CD4-positive, alpha-beta T cell treated with Interleukin-1 beta for 1 hour (primary cell): Measurements from ENCODE around the gene ECD.

Source experiments
- DNase-seq, 2 donors: peaks; one replicate each; pipeline ENCODE4 v3.0.0-alpha.2; 2020 to 2022

Gene ECD

DNA sequence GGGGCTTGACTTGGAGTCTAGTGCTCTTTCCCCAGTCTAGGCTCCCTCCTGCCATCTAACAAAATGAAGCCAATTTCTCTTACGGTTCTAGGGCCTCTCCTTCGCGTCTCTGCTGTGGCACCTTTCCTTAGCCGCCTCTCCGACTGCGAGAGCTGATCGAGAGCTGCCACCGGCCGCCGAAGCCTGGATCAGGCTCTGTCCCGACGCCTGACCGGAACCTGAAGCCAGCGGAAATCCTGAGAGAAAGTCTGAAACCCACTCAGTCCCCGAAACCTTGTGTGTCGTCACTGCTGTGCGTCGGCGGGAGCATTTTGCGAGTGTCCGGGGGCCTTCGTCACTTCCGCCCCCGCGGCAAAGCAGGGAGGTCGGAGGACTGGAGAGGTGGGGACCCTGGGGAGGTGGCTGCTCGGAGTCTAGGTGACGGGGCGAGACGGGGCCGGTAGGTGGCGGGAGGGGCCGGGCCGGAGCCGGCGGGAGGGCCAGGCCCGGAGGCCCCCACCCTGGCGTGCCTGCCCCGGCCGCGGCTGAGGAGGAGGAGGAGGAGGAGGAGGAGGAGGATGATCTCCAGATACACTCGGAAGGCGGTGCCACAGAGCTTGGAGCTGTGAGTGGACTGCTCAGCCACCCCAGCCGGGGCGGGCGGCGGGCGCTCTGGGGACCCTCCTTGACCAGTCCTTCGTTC is at the start of gene ECD, which contains the start of gene FAM149B1:
TSS of gene ECD (minus strand) at position 226 of the 682 bp plus-strand sequence. CDS start 4,071 bp downstream, outside the sequence.
TSS of gene FAM149B1 (plus strand) at position 337 of the 682 bp plus-strand sequence. CDS start at position 558, 221 bp downstream.
- peak; percentile 92 for DNase-seq

DNA sequence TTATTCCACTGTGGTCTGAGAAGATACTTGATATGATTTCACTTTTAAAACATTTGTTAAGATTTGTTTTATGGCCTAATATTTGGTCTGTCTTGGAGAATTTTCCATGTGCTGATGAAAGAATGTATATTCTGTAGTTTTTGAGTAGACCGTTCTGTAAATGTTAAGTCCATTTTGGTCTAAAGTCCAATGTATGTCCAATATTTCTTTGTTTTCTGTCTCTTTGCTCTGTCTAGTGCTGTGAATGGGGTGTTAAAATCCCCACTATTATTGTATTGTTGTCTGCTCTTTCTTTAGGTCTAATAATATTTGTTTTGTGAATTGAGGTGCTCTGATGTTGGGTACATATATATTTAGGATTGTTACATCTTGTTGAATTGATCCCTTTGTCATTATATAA is 47.9 kb upstream of the ECD start:
- DNase-seq, result no peak

DNA sequence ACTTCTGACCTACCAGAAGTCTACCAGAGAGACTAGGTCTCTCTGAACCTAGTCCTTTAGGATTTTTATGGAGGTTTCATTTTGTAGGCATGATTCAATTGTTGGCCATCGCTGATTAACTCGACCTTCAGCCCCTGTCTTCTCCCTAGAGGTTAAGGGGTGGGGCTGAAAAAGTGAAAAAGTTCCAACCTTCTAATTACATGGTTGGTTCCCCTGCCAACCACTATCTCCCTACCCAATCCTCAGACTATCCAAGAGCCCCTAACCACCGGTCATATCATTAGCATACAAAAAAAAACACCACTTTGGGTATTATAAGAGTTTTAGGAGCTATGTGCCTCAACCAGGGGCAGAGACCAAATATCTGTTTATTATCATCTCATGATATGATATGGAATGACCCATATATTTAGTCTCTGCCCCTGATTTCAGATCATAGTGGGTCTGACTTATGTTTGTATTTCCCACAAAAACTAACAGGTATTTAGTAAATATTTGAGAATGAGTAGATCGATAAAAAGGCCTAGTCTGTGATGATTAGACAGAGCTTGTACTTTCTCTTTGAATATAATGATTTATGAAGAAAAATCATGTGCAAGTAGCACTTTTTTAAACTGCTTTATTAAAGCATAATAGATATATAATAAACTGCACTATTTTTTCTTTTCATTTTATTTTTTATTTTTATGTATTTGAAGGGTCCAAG is 43.5 kb upstream of the ECD start:
- DNase-seq, result no peak

DNA sequence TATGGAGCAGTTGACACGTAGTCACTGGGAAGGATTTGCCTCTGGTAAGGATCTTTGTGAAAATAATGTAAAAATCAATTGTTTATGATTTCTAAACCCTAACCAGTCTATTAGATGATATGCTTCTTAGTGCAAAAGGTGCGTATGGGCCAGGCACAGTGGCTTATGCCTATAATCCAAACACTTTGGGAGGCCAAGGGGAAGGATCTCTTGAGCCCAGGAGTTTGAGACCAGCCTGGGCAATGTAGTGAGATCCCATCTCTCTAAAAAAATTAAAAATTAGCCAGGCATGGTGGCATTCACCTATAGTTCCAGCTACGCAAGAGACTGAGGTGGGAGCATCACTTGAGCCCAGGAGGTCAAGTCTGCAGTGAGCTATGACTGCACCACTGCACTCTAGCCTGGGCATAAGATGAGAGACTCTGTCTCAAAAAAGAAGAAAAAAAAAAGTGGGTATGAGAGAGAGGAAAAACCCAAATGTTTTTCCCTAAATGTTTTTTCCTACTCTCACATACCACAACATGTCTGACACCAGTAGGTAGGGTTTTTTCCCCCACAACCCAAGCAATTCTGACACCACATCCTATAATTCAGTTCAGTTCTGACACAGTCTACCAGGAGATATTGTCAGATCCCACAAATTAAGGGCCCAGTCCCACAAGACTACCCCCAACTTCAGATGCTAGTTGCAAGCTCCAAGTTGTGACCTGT is 42.7 kb upstream of the ECD start:
- DNase-seq, result no peak

DNA sequence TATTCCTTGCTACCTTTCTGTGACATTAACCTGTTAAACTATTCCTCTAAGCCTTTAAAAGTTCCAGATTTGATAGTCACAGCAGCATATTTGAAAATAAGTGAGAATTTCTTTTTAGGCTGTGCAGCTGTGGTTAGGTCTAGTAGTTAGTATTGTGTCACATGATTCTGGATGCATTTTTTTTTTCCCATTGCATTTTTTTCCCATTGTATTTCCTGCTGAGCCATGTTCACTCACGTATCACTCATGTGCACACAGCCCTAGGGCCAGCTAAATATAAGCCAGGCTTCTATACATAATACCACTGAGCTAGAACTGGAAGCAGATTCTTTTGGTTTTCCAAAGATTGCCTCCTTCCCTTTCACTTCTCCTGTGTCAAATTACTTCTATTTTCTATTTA is 41.9 kb upstream of the ECD start:
- DNase-seq, result no peak

DNA sequence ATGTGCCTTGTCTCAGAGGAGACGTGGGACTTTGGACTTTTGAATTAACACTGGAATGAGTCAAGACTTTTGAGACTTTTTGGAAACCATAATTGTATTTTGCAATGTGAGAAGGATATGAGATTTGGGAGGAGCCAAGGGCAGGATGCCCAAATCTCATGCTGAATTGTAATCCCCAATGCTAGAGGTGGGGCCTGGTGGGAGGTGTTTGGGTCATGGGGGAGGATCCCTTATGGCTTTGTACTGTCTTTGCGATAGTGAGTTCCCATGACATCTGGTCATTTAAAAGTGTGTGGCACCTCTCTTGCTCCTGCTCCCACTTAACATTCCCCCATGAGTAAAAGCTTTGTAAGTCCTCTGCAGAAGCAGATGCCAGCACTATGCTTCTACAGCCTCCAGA is 40.1 kb upstream of the ECD start:
- DNase-seq, result no peak

DNA sequence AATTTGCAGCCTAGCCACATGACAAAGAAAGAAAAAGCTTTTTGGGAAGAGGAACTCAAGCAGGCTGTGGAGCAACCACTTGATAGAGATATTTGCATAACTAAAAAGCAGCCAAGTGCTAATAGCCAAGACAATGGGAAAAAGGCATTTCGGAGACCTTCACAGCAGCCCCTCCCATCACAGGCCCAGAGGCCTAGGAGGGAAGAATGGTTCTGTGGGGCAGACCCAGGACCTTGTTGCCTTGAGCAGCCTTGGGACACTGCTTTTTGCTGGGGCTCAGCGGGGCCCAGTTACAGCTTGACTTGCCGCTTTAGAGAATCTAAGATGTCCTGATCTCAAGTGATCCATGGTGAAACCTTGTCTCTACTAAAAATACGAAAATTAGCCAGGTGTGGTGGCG is 38.6 kb upstream of the ECD start:
- DNase-seq, result no peak

DNA sequence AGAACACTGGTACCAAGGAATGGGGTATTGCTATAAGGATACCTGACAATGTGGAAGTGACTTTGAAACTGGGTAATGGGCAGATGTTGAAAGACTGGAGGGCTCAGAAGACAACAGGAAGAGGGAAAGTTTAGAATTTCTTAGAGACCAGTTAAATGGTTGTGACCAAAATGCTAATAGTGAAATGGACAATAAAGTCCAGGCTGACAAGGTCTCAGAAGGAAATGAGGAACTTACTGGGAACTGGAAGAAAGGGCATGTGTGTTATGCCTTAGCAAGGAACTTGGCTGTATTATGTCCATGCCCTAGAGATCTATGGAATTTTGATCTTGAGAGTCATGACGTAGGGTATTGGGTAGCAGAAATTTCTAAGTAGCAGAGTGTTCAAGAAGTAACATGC is 38.1 kb upstream of the ECD start:
- no peak for DNase-seq

DNA sequence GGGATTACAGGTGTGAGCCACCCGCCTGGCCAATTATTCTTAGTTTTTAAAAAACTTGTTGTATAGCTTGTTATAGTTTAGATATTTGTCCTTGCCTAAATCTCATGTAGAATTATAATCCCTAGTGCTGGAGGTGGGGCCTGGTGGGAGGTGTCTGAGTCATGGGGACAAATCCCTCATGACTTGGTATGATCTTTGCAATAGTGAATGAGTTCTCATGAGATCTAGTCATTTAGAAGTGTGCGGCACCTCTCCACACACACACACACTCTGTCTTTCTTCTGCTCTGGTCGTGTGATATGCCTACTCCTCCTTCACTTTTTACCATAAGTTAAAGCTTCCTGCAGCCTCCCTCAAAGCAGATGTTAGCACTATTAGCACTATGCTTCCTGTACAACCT is 37.3 kb upstream of the ECD start:
- DNase-seq, result no peak

DNA sequence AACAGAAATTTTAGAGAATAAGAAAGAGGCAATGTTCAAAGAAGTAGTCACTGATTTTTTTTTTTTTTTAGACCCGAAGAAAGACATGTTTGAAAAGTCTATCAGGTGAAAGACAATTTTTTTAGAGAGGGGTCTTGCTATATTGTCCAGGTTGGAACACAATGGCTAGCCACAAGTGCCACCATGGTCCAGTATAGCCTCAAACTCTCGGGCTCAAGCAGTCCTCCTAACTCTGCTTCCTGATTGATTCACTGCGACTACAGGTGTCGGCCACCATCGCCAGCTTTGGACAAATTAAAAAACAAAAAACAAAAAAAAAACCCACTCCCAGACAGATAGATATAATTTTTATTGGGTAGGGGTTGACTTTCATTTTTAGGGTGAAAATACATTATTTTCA is 22.4 kb upstream of the ECD start:
- DNase-seq, result no peak

DNA sequence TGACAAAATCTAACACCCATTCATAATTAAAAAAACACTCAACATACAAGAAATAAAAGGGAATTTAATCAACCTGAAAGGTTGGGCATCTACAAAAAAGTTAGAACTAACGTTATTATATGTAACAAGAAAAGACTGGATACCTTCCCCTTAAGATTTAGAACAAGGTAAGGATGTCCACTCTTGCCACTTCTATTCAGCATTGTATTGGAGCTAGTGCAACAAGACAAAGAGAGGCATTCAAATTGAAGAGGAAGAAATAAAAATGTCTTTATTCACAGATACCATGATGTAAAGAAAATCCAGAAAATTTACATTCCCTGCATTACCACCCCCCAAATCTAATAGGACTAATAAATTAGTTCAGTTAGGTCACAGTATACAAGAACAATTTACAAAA is 18.5 kb upstream of the ECD start:
- no peak for DNase-seq

DNA sequence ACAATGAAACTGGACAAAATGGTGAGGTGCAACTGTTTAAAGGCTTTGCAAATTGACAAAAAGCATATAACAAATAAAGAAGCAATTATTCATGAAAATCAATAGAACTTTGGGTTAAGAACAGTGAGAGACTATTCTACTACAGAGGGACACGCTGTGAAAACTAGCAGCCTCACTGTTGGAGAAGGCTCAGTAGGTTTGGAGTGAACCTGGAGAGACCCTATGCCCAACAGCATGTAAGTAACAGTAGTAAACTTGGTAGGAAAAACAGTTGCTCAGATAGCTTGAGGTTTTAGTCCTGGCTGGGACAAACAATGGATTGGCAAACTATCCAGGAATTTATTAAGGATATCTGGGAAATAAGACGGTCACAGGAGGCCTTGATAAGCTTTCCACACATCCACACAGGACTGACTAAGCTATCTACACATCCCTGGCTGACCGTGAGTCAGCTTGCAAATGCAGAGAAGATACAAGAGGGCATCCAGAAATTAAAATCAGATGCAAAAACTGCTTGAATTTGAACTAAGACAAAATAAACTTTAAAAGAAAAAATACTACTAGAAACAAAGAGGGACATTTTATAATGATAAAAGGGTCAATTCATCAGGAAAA is 16.0 kb upstream of the ECD start:
- DNase-seq, result no peak

DNA sequence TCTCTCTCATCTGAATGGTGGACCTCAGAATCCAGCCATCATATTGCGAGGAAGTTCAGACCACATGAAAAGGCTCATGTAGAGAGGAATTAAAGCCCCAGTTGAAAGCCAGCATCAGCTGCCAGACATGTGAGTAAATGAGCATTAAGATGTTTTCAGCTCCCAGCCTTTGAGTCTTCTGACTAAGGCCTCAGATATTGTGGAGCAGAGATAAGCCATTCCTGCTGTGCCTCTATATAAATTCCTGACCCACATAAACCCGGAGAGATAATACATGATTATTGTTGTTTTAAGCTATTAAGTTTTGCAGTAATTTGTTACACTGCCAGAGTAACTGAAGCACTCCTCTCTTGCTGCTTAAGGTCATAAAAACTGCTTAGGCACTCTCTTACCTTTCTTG is 14.8 kb upstream of the ECD start:
- no peak for DNase-seq

DNA sequence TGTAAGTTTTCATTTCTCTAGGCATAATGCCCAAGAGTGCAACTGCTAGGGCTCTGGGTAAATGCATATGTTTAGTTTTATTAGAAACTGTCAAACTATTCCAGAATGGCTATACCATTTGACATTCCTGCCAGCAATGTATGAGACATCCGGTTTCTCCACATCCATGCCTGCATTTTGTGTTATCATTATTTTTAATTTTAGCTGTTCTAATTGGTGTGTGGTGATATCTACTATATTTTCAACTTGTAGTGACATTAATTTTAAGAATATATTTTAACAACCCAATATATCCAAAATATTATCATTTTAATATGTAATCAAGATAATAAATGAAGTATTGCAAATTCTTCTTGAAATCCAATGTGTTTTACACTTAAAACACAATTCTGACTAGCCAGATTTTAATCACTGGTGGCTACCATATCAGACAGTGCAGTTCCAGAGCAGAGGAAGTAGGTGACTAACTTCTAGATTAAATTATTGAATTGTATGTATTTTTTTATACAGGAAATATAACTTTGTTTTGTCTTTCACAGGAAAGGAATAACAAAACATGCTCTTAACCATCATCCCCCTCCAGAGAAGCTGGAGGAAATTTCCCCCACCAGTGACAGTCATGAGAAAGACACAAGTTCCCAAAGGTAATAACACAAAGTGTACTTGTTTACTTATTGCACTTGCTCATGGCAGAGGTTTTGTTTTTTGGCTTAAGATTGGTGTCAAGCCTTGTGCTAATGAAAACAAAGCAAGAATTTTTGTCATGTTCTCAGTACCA is 6.5 kb upstream of the ECD start:
- no peak for DNase-seq

DNA sequence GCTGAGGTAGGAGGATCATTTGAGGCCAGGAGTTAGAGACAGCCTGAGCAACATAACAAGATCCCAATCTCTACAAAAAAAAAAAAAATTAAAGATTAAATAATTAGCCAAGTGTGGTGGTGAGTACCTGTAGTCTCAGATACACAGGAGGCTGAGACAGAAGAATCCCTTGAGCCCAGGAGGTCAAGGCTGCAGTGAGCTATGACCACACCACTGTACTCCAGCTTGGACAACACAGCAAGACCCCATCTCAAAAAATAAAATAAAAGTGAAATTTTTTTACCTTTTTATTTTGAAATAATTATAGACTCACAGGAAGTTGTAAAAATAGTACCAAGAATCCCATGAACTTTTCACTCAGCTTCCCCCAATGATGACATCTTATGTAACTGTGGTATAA is 5.1 kb upstream of the ECD start:
- DNase-seq, result no peak

DNA sequence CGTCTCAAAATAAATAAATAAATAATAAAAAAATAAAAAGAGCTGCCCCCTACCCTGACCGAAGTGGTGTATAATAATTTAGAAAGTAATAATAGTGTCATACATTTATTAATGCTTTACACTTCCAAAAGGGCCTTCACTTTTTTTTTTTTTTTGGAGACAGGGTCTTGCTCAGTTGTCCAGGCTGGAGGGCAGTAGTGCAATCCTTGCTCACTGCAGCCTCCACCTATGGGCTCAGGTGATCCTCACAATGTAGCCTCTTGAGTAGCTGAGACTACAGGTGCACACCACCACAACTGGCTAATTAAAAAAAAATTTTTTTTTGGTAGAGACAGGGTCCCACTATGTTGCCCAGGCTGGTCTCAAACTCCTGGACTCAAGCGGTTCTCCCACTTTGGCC is 1.5 kb upstream of the ECD start:
- no peak for DNase-seq

DNA sequence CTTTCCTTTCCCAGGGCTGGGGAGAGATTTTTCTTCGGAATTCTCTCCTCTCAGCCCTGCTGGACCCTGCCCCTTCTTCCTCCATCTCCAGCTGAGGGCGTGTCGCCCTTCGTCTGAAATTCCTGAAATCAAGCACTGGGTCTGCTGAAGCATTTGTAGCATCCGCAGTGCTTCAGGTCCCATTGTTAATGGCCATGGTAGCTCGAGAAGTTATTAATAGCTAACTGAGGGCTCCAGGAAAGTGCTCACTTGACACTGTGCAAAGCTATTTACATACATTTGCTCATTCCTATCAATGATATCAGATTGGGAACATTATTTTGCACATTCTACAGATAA is 626 bp upstream of the ECD start:
- no peak for DNase-seq

DNA sequence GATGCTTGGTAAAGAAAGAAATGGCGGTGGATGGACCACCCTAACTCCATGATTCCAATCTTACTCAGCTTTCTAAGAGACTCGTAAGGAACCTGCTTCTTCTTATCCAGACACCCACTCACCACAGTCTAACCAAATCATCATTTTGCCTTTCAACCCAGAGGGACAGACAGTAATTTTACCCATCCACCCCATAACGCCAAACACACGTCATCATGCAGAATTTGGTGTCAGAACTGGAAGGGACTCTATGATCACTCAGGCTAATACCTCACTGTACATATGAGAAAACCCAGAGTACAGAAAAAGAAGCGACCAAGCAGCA is 388 bp downstream of the ECD start:
- no peak for DNase-seq

DNA sequence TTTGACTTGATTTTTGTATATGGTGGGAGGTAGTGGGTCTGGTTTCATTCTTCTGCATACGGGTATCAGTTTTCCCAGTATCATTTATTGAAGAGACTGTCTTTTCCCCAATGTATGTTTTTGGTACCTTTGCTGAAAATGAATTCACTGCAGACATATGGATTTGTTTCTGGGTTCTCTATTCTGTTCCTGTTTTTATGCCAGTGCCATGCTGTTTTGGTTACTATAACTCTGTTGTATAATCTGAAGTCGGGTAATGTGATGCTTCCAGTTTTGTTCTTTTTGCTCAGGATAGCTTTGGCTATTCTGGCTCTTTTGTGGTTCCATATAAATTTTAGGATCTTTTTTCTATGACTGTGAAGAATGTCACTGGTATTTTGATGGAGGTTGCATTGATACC is 836 bp downstream of the ECD start:
- DNase-seq, result no peak

DNA sequence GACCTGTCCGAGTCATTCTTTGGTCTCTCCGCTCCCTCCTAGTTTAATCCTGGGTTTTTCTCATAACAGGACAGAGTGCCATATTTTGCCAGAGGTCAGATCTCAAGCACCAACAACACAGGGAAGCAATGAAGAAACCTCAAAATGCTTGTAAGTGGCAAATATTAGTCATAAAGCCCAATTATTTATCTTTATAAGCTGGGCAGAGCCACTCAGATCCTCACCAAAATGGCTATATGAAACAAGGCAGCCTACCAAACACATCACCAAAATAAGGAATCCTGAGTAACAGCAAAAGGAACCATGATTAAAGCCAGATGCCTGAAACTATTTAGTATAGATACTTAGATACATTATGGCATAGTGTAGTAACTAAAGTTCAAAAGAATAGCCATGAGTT is 4.7 kb downstream of the ECD start:
- no peak for DNase-seq

DNA sequence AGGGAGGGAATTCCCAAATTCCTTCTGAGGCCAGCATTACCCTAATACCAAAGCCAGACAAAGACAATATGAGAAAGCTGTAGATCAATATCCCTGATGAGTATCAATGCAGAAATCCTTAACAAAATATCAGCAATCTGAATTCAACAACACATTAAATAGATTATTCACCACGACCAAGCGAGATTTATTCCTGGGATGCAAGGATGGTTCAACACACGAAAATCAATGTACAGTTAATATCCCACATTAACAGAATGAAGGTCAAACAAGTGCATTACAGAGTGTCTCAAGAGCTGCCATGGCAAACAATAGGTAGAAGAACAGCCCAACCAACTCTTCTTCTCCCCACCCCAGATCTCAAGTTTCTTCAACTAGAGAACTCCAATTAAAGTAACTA is 6.1 kb downstream of the ECD start:
- DNase-seq, result no peak

DNA sequence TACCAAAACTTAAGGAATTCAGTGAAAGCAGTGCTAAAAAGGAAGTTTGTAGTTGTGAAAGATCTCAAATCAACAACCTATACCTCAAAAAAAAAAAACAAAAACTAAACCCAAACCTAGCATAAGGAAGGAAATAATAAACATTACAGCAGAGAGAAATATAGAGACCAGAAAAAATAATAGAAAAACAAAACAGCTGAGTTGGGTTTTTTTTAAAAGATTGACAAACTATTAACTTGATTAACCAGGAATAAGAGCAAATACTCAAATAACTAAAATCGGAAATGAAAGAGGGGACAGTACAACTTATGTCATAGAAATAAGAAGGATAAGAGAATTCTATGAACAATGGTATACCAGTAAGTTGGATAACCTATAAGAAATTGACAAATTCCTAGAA is 6.7 kb downstream of the ECD start:
- DNase-seq, result no peak

DNA sequence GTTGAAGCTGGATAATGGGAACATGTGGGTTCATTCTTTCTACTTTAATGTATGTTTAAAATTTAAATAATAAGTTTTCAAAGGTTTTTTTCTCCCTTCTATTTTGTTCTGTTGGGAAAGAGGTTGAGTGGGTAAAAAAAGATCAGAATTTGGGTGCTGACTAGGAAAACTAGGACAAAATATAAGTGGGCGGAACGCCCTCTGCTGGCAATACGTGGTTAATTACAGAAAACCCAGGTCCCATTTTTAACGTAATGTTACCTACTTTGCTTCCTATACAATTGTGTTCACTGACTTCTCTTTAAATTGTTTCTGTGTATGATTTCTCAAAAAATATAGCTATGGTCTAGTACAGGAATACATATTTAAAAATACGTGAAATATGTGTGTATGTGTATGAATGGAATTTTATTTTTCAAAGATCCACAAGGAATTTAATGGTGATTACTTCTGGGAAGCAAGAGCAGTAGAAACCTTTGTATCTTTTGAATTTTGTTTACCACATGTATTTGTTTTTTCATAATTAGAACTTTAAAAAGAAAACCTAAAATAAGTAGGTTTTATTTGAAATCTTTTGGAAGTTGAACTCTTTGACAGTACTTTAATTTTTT is 8.7 kb downstream of the ECD start:
- peak; percentile 50 to 70 for DNase-seq
